Stimulated activated CD4-positive, alpha-beta T cell treated with anti-CD3 and anti-CD28 coated beads, Interleukin-4, amount 100 ng/mL, for 1 hour (primary cell): ENCODE data around the gene ENKUR.

Experiments used
- DNase-seq: peaks from one replicate; pipeline ENCODE4 v3.0.0-alpha.2; 2020

Gene ENKUR

GRCh38 chr10:25015828-25016375 is at the start of gene ENKUR:
Gene ENKUR, minus strand, starts transcription at chr10:25016158. Its CDS starts 222 bp downstream, at chr10:25015936.
- peak; percentile 92 for DNase-seq

GRCh38 chr10:25064401-25064800 is 48.4 kb upstream of the ENKUR start:
- no peak for DNase-seq

- no peak for DNase-seq
Measured at GRCh38 chr10:25063644-25064043, 47.7 kb upstream of the ENKUR start.

- DNase-seq = no peak
Measured at GRCh38 chr10:25063157-25063556, 47.2 kb upstream of the ENKUR start.

GRCh38 chr10:25061711-25062449 is 45.9 kb upstream of the ENKUR start:
- no peak for DNase-seq

- DNase-seq = no peak
Measured at GRCh38 chr10:25061125-25061524, 45.2 kb upstream of the ENKUR start.

- no peak for DNase-seq
Measured at GRCh38 chr10:25059990-25060389, 44.0 kb upstream of the ENKUR start.

GRCh38 chr10:25057886-25058285 is 41.9 kb upstream of the ENKUR start:
- no peak for DNase-seq

- DNase-seq = no peak
Measured at GRCh38 chr10:25056726-25057125, 40.8 kb upstream of the ENKUR start.

GRCh38 chr10:25052012-25052411 is 36.1 kb upstream of the ENKUR start:
- no peak for DNase-seq

- DNase-seq = no peak
Measured at GRCh38 chr10:25050402-25050801, 34.4 kb upstream of the ENKUR start.

- DNase-seq = no peak
Measured at GRCh38 chr10:25049966-25050365, 34.0 kb upstream of the ENKUR start.

GRCh38 chr10:25048450-25048849 is 32.5 kb upstream of the ENKUR start:
- no peak for DNase-seq

GRCh38 chr10:25047591-25048301 is 31.8 kb upstream of the ENKUR start:
- no peak for DNase-seq

GRCh38 chr10:25047088-25047487 is 31.1 kb upstream of the ENKUR start:
- DNase-seq = no peak

- no peak for DNase-seq
Measured at GRCh38 chr10:25046641-25047040, 30.7 kb upstream of the ENKUR start.

- no peak for DNase-seq
Measured at GRCh38 chr10:25039531-25039930, 23.6 kb upstream of the ENKUR start.

- no peak for DNase-seq
Measured at GRCh38 chr10:25038325-25038724, 22.4 kb upstream of the ENKUR start.

- no peak for DNase-seq
Measured at GRCh38 chr10:25036381-25036780, 20.4 kb upstream of the ENKUR start.

GRCh38 chr10:25029519-25029918 is 13.6 kb upstream of the ENKUR start:
- DNase-seq = no peak

- DNase-seq = no peak
Measured at GRCh38 chr10:25028711-25029110, 12.8 kb upstream of the ENKUR start.

GRCh38 chr10:25026463-25026862 is 10.5 kb upstream of the ENKUR start:
- DNase-seq = no peak

GRCh38 chr10:25024528-25024927 is 8.6 kb upstream of the ENKUR start:
- no peak for DNase-seq

- no peak for DNase-seq
Measured at GRCh38 chr10:25023278-25023677, 7.3 kb upstream of the ENKUR start.
